Right renal cortex interstitium (tissue), 3 donors: Measurements from ENCODE around the gene KLHL22. TPM values are rescaled to one million over a fixed set of nuclear protein-coding genes. Genes with fewer than 3 reads are reported as not detected.
"Not testable (repeated sequence)": the region's sequence is repeated elsewhere in the genome, so short reads cannot be mapped to it uniquely, and the experiment has no call there.

ENCODE experiments used
- DNase-seq, 3 donors: peaks; one replicate each; pipeline ENCODE4 v3.0.0-alpha.2; 2013; ENCODE audit warnings: low read depth in 3 of 3, low spot score in 2 of 3
- polyA plus RNA-seq, 3 donors: library from polyadenylated mRNA; unstranded; fragments of 120-200 nt; gene quantifications; one replicate each; pipeline ENCODE4 v1.2.1, GENCODE V29; 2013; ENCODE audit not compliant: insufficient read length in 3 of 3

The KLHL22 gene
- polyA plus RNA-seq, 3 donors: 26.9 to 28.0 (median 27.4) TPM

DNA sequence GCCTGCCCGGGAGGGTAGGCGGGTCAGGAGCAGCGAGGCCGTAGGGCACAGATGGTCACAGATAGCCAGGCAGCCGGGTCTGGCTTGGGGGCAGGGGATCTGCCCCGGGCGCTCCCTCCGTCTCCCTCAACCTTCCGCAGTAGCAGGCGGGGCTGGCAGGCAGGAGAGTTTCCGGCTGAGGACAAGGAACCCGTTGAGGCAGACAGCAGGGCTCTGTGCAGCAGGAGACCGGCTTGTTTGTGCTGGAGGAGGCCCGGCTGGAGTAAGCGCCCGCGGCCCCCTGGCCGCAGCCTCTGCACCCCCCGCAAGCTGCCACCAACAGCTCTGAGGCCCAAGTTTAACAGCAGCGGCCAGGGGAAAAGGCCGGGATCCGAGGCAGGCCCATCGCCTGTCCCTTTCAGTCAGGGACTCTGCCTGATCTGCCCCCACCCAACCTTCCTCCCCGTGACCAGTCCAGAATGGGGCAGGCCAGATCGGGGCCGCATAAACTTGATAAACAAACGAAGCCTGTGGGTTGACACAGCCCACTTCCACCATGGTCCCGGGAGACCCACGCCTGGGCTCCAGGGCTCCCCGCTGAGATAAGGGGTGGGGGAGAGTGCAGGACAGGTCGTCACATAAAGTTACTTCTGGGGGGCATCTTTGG, 71.6 kb downstream of the KLHL22 start:
- DNase-seq: no peak

DNA sequence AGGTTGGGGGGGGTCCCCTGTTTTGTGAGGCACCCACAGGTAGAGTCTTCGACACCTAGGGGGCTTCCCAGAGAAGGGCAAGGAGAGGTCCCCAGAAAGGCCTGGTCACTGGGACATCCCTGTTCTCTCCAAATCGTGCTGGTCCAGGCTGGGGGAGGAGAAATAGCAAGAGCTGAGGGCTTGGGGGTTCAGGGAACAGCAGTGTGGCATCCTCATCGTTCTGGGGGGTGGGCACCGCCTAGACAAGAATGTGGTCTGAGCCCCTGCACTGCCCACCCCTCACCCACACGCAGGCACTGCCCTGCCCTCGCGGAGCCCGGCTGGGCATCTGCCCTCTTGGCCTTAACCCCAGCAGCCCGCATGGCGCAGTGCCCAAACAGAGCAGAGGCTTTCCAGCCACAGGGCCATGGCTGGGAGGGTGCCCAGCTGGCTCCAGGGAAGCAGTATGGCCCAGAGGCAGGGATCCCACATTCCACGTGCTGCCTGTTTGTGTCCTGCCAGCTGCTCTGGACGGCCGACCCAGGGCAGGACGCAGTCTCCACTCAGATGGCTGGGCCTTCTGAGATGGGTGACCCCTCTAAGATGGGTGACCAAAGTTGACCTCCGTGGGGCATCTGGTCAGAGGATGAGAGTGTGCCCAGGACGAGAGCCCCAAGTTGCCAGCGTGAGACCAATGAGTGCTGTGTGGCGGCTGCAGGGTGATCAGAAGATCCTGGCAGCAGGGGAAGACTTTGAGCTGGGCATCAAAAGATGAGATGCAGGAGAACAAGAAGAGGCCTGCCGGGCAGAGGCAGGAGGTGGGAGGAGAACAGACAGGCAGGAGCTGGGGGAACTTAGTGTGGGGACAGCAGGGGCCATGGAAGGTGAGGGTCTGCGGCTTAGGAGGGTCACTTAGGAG, 72.3 kb downstream of the KLHL22 start:
- DNase-seq: no peak

DNA sequence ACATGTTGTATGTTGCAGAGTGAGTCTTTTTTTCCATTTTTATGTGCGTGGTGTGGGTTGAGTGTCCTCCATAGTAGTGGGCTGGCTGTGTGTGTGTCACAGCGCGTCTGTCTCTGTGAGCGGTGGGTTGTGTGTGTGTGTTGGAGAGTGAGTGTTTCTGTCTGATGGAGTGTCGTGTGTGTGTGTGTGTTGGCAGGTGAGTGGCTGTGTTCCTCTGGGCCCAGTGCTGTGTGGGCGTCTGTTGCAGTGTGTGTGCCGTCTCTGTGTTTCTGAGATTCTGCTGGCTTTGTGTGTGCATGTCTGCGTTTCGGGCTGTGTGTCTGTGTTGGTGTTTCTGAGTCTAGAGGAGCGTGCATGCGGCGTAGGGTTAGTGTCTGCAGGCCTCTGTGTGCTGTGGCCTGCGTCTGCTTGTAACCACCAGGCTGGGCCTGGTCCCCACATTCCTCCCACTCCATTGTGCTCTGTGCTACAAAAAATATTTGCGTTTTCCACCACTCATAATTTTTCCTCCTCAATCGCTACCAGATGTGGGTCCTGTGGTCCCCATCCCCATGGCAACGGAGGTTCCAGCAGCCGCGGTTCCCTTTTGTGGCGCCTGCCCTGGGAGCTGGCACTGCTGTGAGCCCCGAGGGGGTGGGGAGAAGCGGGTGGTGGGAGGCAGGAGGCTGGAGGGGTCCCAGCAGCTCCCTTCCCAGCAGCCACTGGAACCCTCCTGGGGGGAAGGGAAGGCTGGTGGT, 73.2 kb downstream of the KLHL22 start:
- no peak for DNase-seq

DNA sequence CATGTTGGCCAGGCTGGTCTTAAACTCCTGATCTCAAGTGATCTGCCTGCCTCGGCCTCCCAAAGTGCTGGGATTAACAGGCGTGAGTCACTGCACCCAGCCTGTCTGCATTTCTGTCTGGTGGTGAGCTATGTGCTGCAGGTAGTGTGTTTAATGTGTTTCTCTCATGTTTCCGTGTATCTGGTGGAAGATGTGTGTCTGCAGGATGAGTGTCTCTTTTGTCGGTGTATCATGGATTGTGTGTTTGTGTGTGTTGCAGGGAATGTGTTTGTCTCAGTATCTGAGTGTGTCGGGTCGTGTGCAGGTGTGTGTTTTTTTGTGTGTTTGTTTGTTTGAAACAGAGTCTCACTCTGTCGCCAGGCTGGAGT, 74.1 kb downstream of the KLHL22 start:
- no peak for DNase-seq

DNA sequence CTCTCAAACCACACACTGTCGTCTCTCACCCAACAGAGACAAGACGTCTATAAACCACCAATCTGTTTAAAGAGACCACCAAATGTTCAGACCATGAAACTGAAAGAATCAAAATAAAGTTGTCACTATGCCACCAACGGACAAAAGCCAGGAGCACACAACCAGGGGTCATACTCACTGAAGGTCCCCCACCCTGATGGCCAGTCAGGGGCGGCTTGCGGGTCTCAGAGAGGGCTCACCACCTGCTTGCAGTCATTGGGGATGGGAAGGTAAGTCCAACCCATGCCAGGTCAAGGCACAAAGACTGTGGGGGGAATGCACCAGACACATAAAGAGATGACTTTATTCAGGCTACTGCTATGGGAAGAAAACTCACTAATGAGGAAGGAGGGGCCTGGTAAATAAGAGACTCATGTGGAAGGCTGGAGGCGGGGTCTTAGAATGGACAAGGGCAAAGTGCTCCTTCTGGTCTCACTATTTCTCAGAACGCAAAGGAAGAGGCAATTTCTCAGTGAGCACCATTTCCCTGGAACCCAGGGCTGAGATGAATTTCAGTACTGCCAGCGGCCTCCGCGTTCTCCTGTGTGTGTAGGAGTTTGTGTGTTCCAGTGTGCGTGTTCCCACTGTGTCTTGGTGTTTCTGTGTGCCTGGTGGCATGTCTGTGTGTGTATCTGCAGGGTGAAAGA, 75.3 kb downstream of the KLHL22 start:
- DNase-seq: no peak

DNA sequence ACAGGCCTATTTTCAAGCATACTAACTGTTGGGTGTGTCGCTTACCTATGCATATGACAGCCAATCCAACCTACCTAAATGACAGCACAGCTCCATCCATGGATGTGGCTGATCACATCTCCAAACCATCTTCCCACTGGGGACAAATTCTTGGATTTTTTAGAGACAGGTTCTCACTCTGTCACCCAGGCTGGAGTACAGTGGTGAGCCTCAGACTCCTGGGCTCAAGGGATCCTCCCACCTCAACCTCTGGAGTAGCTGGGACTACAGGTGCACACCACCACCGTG, 76.0 kb downstream of the KLHL22 start:
- no peak for DNase-seq

DNA sequence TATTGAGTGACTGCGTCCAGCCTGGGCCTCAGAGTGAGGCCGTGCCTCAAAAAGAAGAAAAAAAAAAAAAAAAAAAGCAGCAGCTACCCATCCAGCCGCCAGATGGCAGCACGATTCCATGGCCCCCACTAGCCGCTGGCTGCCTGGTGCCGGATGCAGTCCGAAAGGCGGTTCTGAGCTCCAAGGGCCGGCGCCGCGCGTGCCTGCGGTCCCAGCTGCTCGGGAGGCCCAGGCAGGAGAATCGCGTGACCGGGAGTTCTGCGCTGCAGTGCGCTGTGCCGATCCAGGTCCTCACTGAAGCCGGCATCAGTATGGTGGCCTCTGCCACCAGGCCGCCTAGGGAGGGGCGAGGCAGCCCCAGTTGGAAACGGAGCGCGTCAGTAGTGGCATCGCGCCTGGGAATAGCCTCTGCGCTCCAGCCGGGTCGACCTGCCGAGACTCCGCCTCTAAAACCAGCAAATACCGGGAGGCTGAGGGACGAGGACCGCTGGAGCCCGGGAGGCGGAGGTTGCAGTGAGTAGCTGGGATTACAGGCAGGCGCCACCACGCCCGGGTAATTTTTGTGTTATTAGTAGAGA, 77.3 kb downstream of the KLHL22 start:
- DNase-seq: no peak

DNA sequence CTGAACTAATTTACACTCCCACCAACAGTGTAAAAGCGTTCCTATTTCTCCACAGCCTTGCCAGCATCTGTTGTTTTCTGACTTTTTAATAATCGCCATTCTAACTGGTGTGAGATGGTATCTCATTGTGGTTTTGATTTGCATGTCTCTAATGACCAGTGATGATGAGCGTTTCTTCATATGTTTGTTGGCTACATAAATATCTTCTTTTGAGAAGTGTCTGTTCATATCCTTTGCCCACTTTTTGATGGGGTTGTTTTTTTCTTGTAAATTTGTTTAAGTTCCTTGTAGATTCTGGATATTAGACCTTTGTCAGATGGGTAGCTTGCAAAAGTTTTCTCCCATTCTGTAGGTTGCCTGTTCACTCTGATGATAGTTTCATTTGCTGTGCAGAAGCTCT, 79.9 kb downstream of the KLHL22 start:
- not testable (repeated sequence) for DNase-seq

DNA sequence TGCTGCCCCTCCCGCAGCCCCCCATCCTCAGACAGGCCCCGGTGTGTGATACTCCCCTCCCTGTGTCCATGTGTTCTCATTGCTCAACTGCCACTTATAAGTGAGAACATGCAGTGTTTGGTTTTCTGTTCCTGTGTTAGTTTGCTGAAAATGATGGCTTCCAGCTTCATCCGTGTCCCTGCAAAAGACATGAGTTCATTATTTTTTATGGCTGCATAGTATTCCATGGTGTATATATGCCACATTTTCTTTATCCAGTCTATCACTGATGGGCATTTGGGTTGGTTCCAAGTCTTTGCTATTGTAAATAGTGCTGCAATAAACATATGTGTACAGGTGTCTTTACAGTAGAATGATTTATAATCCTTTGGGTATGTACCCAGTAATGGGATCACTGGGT, 80.4 kb downstream of the KLHL22 start:
- DNase-seq: not testable (repeated sequence)

DNA sequence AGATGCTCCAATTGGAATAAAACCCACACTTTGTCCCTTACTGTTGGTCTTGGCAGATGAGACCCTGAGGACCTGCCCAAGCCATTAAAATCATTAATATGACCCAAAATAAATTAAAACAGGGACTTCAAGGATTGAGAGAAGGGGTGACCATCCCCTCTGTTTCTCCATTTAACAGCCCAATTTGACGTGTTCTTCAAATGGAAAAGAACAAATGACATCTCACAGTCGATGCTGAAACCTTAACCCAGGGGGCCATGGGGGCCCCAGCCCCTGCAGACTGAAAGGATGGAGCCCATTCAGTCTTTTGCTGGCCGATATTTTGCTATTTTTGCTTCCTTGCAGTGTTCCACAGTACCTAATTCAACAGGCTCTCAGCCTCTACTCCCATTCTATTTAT, 81.1 kb downstream of the KLHL22 start:
- DNase-seq: no peak

DNA sequence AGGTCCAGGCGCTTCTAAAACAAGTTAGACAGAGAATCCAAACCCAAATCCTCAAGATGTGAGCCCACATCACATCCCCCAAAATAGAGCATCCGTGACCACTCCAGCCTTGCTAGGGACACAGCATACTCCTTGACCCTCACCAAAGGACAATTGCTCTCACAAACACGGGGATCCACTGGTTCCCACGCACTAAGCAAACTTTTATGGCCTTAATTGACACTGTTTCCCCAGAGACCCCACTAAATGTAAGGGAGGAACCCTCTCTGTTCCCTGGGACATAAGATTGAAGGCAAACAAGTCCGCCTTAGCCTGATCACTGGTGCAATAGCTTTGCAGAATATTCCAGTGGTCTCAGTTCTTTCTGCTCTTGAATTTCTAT, 81.5 kb downstream of the KLHL22 start:
- no peak for DNase-seq

DNA sequence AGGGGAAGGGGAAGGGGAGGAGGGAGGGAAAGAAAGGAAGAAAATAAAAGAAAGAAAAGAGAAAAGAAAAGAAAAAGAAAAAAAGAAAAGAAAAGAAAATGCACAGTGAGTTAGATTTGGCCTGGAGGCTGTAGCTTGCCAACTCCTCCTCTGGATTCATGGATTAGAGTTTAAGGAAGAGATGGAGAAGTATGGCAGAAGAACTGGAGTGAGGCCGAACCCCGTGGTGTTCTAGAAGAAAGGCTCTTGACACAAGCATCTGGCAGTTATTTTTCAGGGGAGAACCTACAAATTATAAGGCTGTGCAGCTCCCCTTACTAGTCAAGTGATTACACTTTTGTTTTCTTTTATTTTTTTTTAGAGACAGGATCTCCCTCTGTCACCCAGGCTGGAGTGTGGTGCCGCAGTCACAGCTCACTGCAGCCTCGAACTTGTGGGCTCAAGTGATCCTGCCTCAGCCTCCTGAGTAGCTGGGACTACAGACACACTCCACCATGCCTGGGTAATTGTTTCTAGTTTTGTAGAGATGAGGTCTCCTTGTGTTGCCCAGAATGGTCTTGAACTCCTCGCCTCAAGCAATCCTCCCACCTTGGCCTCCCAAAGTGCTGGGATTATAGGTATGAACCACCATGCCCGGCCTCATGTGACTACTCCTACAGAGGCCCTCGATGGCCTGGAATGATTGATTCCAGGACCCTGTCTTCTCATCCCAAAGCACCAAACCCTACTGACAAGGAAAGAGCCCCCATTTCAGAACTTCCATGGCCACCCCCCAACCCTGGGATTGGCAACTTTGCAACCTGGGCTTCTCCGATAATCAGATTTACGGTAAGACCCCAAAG, 82.2 kb downstream of the KLHL22 start:
- no peak for DNase-seq

DNA sequence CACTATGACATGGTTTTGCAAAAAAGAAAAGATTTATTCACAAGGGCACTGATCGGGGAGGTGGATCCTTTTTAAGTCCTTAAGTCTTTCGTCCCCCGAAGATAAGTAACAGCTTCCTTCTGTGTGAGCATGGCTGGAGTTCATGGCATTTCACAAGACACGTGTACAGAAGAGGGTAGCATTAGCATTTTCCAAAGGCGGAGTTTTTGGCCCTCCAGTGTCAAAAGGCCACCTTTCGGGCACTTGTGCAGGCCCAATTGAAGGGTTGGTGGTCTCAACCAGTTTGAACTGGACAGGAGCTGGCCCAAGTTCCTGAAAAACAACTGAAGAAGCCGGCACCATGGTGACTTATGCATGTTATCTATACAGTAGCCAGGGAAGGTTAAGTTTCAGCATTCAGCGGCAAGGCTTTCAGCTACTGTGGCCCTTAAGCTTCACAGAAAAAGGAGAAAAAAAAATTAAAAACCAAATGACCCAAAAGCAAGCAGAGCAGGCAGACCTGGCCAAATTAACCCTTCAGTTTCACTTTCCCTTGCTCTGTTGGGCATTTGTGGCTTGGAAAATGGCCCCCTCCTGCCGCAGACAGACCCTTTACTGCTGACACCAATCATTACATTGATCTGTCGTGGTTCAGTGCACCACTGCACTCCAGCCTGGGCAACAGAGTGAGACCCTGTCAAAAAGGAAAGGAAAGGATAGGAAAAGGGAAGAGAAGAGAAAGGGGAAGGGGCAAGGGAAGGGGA, 83.0 kb downstream of the KLHL22 start:
- DNase-seq: no peak

DNA sequence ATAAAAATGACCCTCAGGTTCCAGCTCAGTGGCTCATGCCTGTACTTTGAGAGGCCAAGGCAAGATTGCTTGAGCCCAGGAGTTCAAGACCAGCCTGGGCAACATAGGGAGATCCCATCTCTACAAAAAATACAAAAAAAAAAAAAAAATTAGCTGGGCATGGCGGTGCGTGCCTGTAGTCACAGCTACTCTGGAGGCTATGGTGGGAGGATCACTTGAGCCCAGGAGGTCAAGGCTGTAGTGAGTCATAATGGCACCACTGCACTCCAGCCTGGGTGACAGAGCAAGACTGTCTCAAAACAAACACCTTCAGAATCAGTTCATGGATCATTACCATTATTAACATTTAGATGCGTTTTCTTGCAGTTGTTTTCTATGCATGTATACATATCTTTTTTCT, 86.2 kb downstream of the KLHL22 start:
- not testable (repeated sequence) for DNase-seq

DNA sequence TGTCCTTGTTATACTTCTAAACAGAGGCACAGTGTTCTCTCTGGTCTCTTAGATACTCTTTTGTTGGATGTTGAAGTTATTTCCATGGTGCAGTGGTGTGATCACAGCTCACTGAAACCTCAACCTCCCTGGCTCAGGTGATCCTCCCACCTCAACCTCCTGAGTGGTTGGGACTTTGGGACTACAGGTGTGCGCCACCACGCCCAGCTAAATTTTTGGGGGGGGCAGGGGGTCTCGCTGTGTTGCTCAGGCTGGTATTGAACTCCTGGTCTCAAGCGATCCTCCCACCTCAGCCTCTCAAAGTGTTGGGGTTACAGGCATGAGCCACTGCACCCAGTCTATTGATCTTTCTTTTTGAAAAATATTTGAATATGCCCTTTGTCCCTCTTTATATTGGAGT, 86.7 kb downstream of the KLHL22 start:
- DNase-seq: no peak

DNA sequence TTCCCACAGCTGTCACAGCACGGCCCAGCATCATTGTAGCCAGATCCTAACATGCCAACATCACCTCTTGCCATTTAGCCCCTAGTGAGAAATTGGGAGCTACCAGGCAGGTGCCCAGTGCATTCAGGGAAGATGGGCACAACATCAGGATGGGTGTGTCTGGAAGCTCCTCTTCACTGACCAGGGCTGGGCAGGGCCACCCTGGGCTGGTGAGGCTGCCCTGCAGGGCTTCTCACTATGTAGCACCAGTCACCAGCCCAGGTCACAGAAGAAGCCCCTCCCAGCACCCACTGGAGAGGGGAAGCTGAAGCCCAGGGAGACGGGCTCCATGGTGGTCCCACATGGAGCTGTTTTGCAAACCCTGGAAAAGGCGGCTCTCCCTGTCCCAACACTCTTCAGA, 87.8 kb downstream of the KLHL22 start:
- DNase-seq: no peak

DNA sequence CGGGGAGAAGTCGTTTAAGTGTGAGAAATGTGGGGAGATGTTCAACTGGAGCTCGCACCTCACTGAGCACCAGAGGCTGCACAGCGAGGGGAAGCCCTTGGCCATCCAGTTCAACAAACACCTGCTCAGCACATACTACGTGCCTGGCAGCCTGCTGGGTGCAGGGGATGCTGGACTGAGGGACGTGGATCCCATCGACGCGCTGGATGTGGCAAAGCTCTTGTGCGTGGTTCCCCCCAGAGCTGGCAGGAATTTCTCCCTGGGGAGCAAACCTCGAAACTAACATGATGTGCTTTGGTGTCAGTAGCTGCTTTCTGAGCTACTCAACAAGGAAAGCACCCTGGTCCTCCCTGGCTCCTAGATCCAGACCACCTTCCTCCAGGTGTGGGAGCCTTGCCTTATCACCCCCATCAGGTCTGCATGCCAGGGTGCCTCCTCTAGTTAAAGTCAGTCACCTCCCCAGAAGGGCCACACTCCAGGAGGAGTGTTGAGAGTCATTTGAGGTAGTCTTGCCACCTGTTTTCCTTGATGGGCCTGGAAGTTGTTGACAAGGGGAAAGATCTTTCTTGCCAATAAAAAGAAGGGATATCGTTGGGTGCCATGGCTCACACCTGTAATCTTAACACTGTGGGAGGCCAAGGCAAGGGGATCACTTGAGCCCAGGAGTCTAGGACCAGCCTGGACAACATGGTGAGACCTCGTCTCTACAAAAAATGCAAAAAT, 88.7 kb downstream of the KLHL22 start:
- no peak for DNase-seq

DNA sequence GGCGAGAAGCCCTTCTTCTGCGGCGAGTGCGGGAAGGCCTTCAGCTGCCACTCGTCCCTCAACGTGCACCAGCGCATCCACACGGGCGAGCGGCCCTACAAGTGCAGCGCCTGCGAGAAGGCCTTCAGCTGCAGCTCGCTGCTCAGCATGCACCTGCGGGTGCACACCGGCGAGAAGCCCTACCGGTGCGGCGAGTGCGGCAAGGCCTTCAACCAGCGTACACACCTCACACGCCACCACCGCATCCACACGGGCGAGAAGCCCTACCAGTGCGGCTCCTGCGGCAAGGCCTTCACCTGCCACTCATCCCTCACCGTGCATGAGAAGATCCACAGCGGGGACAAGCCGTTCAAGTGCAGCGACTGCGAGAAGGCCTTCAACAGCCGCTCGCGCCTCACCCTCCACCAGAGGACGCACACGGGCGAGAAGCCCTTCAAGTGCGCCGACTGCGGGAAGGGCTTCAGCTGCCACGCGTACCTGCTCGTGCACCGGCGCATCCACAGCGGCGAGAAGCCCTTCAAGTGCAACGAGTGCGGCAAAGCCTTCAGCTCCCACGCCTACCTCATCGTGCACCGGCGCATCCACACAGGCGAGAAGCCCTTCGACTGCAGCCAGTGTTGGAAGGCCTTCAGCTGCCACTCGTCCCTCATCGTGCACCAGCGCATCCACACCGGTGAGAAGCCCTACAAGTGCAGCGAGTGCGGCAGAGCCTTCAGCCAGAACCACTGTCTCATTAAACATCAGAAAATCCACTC, 89.5 kb downstream of the KLHL22 start:
- DNase-seq: no peak
